ENCODE measurements around the gene RBM33.

DNA sequence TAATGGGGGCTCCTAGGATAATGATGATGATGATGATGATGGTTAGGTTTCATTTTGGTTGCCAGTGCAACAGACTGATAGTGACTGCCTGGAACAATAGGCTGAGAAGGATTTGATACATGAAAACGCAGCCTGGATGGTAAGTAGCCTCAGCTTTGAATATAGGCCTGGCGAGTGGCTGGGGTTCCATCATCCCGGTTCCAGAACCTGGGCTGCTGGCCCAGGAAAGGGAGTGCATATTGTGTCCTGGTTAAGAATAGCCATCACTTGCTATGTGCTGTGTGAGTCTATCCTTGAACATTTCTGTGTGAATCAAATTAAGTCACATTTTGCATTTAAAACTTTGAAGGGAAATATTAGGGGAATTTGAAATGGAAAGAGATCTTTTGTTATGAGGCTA, 105.1 kb downstream of the RBM33 start:
- no peak for TF ChIP-seq POLR2A (IDR thresholded peaks at IDR 0.05; ENCODE audit: low read length)
- TF ChIP-seq GATA1 (IDR thresholded peaks at IDR 0.05; ENCODE audit: low read depth, low read length) = no peak
